GM18519 (cell line): ENCODE results near the gene PRKCZ.

Experiments
- ATAC-seq: cut with Tn5 transposase; IDR thresholded peaks from one replicate; pipeline ENCODE4 v1.9.1; 2021; ENCODE audit warnings: mild to moderate bottlenecking, moderate library complexity; ENCODE audit not compliant: unreplicated experiment, low FRiP score

The PRKCZ gene

GRCh38 chr1:2233468-2233867 is 183.3 kb downstream of the PRKCZ start:
- ATAC-seq: no peak

GRCh38 chr1:2233997-2234761 is 184.0 kb downstream of the PRKCZ start:
- no peak for ATAC-seq

- ATAC-seq: no peak
These were observed 184.5 kb downstream of the PRKCZ start for GRCh38 chr1:2234762-2235113.
